Stimulated activated effector memory CD8-positive, alpha-beta T cell treated with anti-CD3 and anti-CD28 coated beads, Interleukin-12 subunit alpha, Interleukin-12 subunit beta, amount 100 ng/mL, for 72 hours (primary cell): Measurements from ENCODE around the gene BRD2.
A peak's percentile ranks its signal among the peaks of the same experiment; 100 is the strongest.

Source experiments
- ATAC-seq: fragments of 150-1000 bp; cut with Tn5 transposase; 2 replicates; pipeline ENCODE4 v1.10.0; 2021
- DNase-seq, 2 donors: peaks; one replicate each; pipeline ENCODE4 v3.0.0; 2021 to 2022; ENCODE audit warnings: low spot score in 2 of 2
- H3K27ac Mint-ChIP-seq: one replicate; pipeline ENCODE4 v1.8.0; 2022; ENCODE audit warnings: mild to moderate bottlenecking, mixed read lengths
- H3K36me3 Mint-ChIP-seq: one replicate; pipeline ENCODE4 v1.8.0; 2022; ENCODE audit warnings: mild to moderate bottlenecking, mixed read lengths
- H3K4me1 Mint-ChIP-seq: one replicate; pipeline ENCODE4 v1.8.0; 2022; ENCODE audit warnings: mixed read lengths
- H3K4me3 Mint-ChIP-seq: one replicate; pipeline ENCODE4 v1.8.0; 2022; ENCODE audit warnings: mild to moderate bottlenecking, mixed read lengths
- H3K9me3 Mint-ChIP-seq: one replicate; pipeline ENCODE4 v1.8.0; 2022; ENCODE audit warnings: mixed read lengths

Gene BRD2

DNA sequence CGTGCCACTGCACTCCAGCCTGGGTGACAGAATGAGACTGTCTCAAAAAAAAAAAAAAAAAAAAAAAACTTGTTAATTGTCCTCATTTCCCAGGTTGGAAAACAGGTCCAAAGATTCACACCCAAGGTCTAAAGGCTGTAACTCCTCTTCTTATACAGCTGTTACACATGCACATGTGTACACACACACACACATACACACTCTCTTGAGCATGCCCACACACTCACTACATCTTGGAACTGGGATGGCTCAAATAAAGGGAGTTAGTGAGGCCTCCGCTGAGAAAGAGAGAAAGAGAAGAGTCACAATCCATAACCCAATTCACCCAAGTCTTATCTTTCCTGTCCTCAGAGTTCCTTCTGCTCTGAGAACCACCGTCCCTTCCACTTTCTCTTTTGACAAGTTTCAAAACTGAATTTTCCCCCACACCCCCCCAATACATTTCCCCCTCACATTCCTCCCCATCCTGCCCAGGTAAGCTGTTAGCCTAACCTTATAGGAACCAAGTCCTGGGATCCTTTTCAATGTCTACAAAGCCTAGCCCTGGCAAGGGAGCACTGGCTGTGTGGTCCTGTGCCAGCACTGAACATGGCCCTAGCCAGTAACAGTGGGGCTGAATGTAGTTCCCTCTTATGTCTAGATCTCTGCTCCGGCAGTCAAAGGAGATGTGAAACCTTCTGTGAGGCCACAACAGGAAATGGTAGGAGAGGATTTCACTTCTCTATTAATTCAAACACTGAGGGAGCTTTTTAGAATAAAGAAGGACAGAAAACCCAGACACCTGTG lies 24.3 kb upstream of the BRD2 start:
- H3K4me3 Mint-ChIP-seq, result peak overlapping the region; percentile 73
- peaks cover 68% of the 10 kb centered on the region for H3K4me1 Mint-ChIP-seq
- ATAC-seq, result peak; percentile 60
- peak overlapping the region; percentile 85 for H3K27ac Mint-ChIP-seq
- DNase-seq, result peak in 1 of 2 donors; percentile 67
- peaks cover 9% of the 10 kb centered on the region for H3K36me3 Mint-ChIP-seq
- no peaks in the 10 kb centered on the region for H3K9me3 Mint-ChIP-seq

DNA sequence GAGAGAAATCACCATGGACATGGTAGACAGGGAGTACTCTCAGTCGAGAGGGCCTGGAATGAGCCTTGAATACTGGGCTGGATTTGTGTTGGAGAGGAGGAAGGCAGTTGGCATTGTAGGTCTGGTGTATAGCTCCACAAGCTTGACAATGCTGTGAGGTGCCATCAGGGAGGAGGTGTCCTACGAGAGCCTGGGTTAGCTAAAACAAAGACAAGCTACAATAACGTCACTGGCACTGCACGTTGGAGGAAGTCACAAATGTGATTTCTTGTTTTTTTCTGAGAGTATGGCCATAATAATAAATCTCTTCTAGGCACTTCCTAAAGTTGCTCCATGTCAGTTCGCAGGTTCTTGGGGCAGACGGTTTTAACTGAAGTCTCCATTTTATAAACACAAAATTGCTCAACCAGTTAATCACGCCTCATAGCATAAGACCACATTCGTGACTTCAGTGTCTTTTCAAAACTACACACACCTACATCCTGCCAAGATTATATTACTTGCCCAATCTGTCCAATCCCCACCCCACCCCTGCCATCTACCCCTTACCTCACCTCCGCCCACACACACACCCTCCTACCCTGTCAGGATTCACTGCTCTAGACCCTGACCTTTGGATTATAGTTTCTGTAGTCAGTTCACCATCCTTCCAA lies 23.2 kb upstream of the BRD2 start:
- DNase-seq (no peak), ATAC-seq (peak; percentile 48)
- peak overlapping the region; percentile 73 for H3K4me3 Mint-ChIP-seq

DNA sequence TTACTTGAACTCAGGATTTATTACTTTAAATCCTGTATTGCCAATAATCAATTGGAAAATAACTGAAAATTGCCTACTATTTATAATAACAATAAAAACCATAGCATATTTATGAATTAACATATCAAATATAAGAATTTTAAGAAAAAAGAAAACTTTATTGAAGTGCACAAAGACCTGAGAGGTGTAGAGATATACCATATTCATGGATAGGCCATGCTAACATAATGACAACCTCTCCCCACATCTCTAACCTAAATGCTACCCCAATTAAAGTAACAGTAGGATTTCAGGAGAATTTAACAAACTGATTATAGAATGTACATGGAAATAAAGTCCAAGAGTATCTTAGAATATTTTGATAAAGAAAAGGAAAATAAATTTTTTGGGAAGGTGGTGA lies 22.4 kb upstream of the BRD2 start:
- Mint-ChIP-seq H3K27ac (peak overlapping the region; percentile 85), H3K4me1 (peaks cover 77% of the 10 kb centered on the region), H3K9me3 (no peaks in the 10 kb centered on the region), H3K4me3 (peak overlapping the region; percentile 73), H3K36me3 (peaks cover 9% of the 10 kb centered on the region)
- no peak for ATAC-seq
- no peak for DNase-seq

More for the DNA sequence above, 23.2 kb upstream of the BRD2 start:
- peaks cover 9% of the 10 kb centered on the region for H3K36me3 Mint-ChIP-seq
- no peaks in the 10 kb centered on the region for H3K9me3 Mint-ChIP-seq
- H3K4me1 Mint-ChIP-seq, result peaks cover 77% of the 10 kb centered on the region
- H3K27ac Mint-ChIP-seq, result peak overlapping the region; percentile 85

DNA sequence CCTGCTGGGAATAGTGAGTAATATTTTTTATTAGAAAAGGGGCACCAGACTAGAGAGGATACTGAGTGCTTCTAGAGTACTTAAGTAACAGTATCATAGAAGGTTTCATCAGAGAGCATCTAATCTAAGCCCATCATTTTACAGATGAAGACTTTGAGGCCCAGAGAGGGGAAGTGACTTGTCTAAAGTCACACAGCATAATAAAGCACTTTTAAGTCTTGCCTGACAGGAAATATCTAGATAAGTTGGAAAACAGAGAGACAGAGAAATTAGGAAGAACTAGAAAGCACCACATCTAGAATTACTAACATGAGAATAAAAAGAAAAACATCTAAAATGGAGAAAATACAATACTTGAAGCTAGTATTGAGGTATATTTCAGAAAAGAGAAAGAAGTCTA lies 21.5 kb upstream of the BRD2 start:
- Mint-ChIP-seq H3K4me1 (peaks cover 68% of the 10 kb centered on the region), H3K36me3 (peaks cover 9% of the 10 kb centered on the region), H3K4me3 (no peak overlapping the region), H3K9me3 (no peaks in the 10 kb centered on the region), H3K27ac (no peak overlapping the region)
- DNase-seq (no peak), ATAC-seq (no peak)

DNA sequence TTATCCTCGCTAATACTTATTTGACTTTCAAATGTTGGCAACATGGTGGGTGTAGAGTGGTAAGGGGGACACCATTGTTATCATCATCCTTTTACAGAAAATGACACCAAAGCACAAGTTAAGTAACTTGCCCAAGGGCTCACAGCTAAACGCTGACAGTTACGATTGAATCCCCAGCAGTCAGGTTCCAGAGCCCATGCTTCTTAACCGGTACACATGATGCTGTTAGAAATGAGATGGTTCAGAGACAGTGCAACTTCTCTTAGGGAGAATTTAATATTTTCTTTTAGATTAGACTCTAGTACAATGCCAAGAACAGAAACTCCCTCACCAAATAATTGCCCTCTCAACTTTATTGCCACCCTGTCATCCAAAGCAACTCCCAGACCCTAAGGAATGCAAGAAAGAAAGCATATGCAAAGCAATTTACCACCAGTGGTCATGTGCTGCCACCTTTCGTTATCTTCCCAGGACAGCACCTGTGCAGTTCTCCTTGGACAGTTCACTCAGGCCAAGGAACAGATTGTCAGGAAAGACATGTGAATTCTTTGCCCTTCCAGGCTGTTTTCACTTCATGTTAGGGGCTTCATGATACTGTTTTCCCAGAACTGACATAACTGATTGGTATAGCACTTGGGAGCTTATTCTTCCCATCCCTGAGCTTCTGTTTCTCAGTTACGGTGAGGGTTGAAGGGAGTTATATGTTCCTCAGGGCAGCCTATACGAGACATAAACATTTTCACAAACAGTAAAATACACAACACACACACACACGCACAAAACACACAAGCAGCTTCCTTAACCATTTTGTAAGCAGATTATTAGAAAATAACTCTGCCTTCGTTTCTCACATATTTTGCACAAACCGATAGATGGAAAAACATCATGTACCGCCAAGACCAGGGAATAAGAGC lies 20.6 kb upstream of the BRD2 start:
- ATAC-seq, result no peak
- no peak for DNase-seq
- peaks cover 66% of the 10 kb centered on the region for H3K4me1 Mint-ChIP-seq
- no peak overlapping the region for H3K27ac Mint-ChIP-seq
- no peaks in the 10 kb centered on the region for H3K9me3 Mint-ChIP-seq
- H3K36me3 Mint-ChIP-seq, result peaks cover 11% of the 10 kb centered on the region
- no peak overlapping the region for H3K4me3 Mint-ChIP-seq

DNA sequence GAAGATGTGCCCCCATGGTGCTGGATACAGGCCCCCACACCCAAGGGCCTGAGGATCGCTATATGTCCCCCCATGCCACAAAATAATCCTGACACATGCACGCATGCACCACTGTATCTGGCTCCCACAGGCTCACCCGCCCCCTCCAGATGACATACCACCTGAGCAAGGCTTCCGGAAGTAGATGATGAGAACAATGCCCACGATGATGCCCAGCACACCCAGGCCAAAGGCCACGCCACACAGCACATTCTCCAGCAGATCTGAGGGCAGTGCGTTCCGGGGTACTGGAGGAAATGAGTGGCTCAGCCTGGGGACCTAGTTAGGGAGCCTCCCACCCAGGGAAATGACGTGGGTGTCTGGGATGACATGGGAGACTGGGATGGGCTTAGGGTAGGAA lies 19.3 kb upstream of the BRD2 start:
- Mint-ChIP-seq H3K4me3 (no peak overlapping the region), H3K9me3 (no peaks in the 10 kb centered on the region), H3K27ac (peak overlapping the region; percentile 26), H3K36me3 (peaks cover 13% of the 10 kb centered on the region), H3K4me1 (peaks cover 66% of the 10 kb centered on the region)
- ATAC-seq (no peak), DNase-seq (no peak)

DNA sequence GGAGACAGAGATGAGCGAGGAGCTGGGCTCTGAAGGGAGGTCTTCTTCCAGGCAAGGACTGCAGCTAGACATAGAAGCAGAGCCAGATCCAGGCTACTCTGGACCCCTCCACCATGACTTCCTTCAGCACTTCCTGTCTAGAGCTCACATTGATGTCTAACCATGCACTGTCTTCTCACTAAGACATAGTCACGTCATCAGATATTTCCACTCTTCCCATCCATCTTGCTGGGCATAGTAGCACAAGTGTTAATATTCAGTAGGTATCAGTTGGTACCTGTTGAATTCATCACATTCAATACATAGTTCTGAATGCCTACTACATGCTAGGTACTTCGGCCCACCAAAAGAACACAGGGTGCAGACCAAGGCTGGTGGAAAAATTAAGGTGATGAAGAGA lies 18.4 kb upstream of the BRD2 start:
- ATAC-seq (no peak), DNase-seq (no peak)
- Mint-ChIP-seq H3K9me3 (no peaks in the 10 kb centered on the region), H3K36me3 (peaks cover 6% of the 10 kb centered on the region), H3K4me3 (peak overlapping the region; percentile 16), H3K4me1 (peaks cover 66% of the 10 kb centered on the region), H3K27ac (peak overlapping the region; percentile 26)

DNA sequence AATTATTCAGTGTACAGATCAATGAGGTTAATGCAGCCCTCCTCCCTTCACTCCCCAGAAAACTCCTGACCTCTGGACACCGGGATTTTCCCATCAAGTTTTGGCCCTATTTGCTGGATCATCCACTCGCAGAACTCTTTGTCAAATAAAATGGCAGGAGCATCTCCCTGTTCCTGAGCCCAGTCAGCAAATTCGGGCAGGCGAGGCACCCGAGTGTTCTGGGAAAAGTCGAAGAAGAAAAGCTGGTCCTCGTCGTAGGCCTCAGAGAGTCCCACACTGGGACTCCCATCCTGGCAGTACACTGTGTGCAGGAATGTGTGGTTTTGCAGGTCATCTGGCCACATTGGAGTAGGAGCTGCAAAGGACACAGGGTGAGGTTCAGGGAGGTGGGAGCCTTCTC lies 17.9 kb upstream of the BRD2 start:
- peaks cover 6% of the 10 kb centered on the region for H3K36me3 Mint-ChIP-seq
- DNase-seq, result no peak
- H3K4me1 Mint-ChIP-seq, result peaks cover 66% of the 10 kb centered on the region
- H3K4me3 Mint-ChIP-seq, result peak overlapping the region; percentile 16
- no peaks in the 10 kb centered on the region for H3K9me3 Mint-ChIP-seq
- peak overlapping the region; percentile 26 for H3K27ac Mint-ChIP-seq
- ATAC-seq, result no peak

DNA sequence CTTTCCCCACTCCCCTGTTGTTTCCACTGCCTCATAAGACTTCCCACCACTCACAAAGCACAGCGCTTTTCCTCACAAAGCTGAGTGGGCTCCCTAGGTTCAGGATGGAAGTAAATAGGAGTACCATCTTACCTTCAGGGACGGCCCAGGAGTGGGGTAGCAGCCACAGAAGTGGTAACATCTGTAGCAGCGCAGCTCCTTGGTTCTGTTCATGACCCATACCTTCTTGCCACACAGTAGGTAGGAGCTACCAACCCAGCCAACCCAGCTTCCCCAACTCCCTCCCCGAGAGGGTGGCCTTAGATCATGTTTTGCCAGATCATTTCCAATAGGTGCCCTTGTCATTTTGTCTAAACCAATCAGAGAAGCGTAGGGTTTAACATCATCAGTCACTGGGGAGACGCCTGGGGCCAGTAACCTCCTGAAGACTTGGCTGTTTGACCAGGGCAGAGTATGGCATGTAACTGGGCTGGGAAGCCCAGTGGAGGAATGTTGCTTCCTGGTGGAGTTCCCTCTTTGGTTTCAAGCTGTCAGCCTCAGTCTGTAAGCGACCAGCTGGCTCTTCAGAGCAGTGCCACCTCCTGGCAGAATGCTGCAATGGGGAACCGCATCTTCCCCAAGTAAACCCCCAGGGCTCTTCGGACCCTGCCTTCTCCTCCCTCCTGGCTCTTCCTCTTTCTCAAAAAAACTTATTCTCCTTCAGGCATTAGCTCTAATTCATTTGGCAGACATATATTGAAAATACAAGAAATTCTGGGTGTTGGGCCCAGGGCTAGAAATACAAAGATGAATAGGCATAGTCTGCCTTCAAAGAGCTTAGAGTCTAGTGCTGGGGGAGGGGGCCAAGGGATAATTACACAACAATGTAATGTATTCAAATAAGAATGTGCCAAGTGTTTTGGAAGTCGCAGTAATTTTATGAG lies 15.3 kb upstream of the BRD2 start, which contains the start of gene HLA-DMA:
Gene HLA-DMA, minus strand, starts transcription at position 281 of the 923 bp plus-strand sequence. Its CDS starts 61 bp downstream, at position 220.
- Mint-ChIP-seq H3K36me3 (peaks cover 6% of the 10 kb centered on the region), H3K4me1 (peaks cover 67% of the 10 kb centered on the region), H3K27ac (peak within 1 kb of the TSS; percentile 89), H3K9me3 (no peaks in the 10 kb centered on the region), H3K4me3 (peak within 1 kb of the TSS; percentile 77)
- peak; percentile 96 for ATAC-seq
- DNase-seq, result peak; percentile 61 to 90

DNA sequence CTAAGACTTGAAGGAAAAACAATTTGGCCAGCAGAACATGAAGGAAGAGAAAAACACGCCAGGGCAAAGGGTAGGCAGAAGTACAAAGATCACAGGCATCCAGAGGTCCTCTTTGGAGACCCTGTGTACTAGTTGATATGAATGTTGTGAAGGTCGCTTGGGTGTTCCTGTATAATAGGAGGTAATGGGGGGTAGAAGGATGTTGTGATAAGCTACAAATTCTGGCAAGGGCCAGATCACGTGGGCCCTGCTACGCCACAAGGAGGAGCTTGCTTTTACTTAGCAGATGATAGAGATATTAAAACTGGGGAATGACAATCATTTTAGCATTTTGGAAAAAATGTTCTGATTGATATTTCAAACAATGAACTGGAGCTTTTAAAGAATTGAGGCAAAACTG lies 14.6 kb upstream of the BRD2 start:
- no peaks in the 10 kb centered on the region for H3K9me3 Mint-ChIP-seq
- H3K4me1 Mint-ChIP-seq, result peaks cover 67% of the 10 kb centered on the region
- H3K36me3 Mint-ChIP-seq, result peaks cover 6% of the 10 kb centered on the region
- no peak for ATAC-seq
- peak in 1 of 2 donors; percentile 39 for DNase-seq
- peak overlapping the region; percentile 89 for H3K27ac Mint-ChIP-seq
- H3K4me3 Mint-ChIP-seq, result peak overlapping the region; percentile 77

DNA sequence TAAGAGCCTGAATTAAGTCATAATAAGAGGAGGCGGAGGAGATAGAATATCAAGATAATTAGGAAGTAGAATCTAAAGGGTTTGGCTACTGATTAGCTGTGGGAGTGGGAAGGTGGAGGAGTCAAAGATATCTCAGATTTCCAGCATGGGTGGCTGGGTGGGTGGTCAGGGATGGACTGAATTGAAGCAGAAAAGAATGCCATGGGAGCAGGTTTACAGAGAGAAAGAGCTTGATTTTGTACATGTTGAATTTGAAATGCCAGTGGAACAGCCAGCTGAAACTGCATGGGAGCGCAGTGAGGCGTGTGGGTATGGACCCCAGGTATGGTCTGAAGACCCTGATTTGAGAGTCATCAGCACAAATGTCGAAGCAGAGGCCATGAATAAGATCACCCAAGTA lies 14.1 kb upstream of the BRD2 start:
- Mint-ChIP-seq H3K4me3 (peak overlapping the region; percentile 47), H3K4me1 (peaks cover 62% of the 10 kb centered on the region), H3K27ac (peak overlapping the region; percentile 89), H3K9me3 (no peaks in the 10 kb centered on the region), H3K36me3 (peaks cover 6% of the 10 kb centered on the region)
- DNase-seq (peak in 1 of 2 donors; percentile 43), ATAC-seq (no peak)

DNA sequence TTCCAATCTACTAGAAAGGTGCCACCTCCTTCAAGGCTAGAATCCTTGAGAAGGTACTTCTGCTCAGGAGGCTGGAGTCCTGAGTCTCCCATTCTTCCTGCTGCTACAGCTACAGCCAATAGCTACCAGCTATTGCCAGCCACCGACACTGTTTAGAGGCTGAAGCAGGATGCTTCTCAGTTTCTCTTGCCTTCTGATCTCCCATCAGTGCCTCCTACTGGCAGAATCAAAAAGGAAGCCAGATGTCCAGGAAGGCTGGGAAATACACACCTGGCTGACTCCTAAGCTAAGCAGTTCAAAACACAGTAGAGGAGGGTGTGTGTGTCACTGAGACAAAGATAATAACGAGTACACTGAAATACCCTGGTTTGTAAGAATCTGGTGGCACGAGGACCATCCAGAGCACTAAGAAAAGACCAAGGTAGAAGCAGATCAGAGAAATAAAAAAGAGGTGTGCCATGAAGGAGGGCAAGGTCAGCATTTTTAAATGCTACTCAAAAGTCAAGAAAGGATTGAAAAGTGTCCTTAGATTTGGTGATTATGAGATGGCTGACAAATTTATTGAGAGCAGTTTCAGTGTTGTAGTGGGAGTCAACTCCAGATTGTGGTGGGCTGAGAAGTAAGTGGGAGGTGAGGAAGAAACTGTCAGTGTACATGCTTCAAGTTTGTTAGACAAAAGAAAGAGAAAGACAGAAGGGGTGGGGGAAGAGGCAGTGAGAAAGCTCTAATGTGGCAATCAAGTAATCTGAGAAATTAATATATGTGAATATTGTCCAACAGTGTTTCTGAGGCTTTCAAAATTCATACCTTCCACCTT lies 13.2 kb upstream of the BRD2 start:
- Mint-ChIP-seq H3K27ac (peak overlapping the region; percentile 6), H3K9me3 (no peaks in the 10 kb centered on the region), H3K4me1 (peaks cover 57% of the 10 kb centered on the region), H3K4me3 (peak overlapping the region; percentile 47), H3K36me3 (peaks cover 6% of the 10 kb centered on the region)
- DNase-seq, result peak in 1 of 2 donors; percentile 61
- peak; percentile 68 for ATAC-seq

DNA sequence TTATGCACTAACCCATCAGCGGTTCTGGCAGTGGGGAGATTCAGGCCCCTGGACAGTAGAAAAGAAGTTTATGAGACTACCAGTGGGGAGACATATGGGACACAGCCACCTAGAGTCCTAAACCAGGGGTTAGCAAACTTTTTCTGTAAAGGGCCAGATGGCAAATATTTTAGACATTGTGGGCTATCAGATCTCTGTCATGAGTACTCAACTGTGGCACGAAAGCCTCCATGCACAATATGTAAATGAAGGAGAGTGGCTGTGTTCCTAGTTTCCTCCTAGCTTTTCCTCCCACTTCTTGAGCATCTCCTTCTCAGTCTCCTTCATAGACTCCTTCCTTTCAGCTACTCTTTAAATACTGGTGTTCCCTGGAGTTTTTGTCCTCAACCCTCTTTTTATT lies 12.2 kb upstream of the BRD2 start:
- H3K9me3 Mint-ChIP-seq, result no peaks in the 10 kb centered on the region
- peaks cover 59% of the 10 kb centered on the region for H3K4me1 Mint-ChIP-seq
- no peak overlapping the region for H3K27ac Mint-ChIP-seq
- peaks cover 6% of the 10 kb centered on the region for H3K36me3 Mint-ChIP-seq
- no peak for ATAC-seq
- DNase-seq, result peak in 1 of 2 donors; percentile 32
- H3K4me3 Mint-ChIP-seq, result no peak overlapping the region

DNA sequence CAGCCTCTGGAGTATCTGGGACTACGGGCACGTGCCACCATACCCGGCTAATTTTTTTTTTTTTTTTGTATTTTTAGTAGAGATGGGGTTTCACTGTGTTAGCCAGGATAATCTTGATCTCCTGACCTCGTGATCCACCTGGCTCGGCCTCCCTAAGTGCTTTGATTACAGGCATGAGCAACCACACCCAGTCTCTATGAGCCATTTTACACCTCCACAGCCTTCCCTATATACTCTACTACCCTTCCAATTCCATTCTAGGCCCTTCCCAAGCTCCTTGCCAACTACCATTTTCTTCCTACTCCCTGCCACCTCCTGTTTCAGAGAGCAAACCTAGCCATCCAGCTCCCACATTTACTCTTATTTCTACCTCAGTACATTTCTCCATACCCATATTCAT lies 7.8 kb upstream of the BRD2 start:
- H3K36me3 Mint-ChIP-seq, result no peaks in the 10 kb centered on the region
- DNase-seq, result no peak
- no peaks in the 10 kb centered on the region for H3K9me3 Mint-ChIP-seq
- H3K4me3 Mint-ChIP-seq, result no peak overlapping the region
- ATAC-seq, result no peak
- no peak overlapping the region for H3K27ac Mint-ChIP-seq
- H3K4me1 Mint-ChIP-seq, result peaks cover 59% of the 10 kb centered on the region
